Epithelial cell of prostate (primary cell): ENCODE data around the gene FOSB.
"Not testable (repeated sequence)": the region's sequence is repeated elsewhere in the genome, so short reads cannot be mapped to it uniquely, and the experiment has no call there.

Source experiments
- DNase-seq: peaks from one replicate; pipeline ENCODE4 v3.0.0-alpha.2; 2011; ENCODE audit warnings: low read depth, low spot score
- H3K27ac ChIP-seq: fragments of 450-650 bp; 2 replicates; pipeline ENCODE4 v1.5.1; 2017; ENCODE audit warnings: mild to moderate bottlenecking

FOSB gene

DNA sequence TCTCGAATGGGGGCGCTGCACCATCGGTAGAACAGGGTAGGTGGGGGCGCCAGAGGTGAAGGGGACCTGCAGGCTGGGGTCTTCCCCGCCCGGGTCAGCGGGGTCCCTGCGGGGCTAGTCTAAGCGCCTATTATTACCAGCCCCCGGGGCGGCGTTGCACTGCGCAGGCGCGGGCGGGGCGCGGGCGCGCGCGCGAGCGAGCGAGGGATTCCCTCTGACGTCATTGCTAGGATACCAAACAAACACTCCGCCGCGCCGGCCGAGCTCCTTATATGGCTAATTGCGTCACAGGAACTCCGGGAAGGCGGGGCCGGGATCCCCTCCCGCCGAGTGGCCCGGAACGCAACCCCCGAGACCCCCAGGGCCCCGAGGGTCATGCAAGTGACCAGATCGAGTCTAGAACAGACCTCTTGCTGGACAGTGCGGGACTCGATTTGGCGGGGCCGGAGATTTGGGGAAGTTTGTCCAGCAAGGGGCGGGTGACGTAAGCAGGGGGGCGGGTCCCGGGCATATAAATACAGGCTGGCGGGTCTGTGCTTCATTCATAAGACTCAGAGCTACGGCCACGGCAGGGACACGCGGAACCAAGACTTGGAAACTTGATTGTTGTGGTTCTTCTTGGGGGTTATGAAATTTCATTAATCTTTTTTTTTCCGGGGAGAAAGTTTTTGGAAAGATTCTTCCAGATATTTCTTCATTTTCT, at the start of gene FOSB:
FOSB (plus strand) TSS at position 541 of the 703 bp plus-strand sequence. CDS start 591 bp downstream, outside the sequence.
- peak within 1 kb of the TSS; percentile 72 for H3K27ac ChIP-seq
- DNase-seq: peak; percentile 65

DNA sequence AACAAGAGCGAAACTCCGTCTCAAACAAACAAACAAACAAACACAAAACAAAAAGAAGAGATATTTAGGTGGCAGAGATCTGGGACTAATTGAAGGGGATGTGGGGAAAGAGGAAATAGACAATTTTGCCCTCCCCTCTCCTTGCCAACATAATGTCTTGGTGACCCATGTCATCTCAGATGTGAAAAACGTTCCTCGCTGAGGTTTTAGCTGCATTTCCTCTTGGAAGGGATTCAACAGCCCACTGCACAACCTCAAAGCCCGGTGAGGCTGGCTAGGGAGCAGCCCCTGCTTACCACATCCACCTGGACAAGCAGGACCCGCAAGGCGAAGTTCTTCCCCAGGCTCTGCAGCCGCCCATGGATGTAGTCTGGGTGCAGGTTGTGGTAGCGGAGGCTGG, 49.0 kb upstream of the FOSB start:
- DNase-seq: no peak
- H3K27ac ChIP-seq: no peak overlapping the region

DNA sequence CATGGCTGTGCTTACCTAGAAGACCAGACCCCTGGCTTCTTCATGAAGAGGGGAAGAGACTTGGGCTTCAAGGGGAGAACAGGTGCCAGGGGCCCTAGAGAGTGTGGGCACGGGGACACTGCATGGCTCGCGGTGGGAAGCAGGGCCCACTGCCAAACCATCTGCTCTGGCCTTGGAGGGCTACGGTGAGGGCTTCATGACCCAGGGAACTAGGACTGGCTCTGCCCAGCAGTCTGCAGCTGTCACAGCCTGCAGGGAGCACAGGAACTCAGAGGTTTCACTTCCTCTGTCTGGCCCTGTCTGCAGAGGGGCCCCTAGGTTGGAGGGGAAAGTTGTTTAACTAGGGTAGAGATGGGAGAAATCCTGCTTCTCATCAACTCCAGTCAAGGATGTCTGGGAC, 48.4 kb upstream of the FOSB start:
- DNase-seq: no peak
- H3K27ac ChIP-seq: no peak overlapping the region

GRCh38 chr19:45419895-45420294, 47.9 kb upstream of the FOSB start:
- DNase-seq: no peak
- H3K27ac ChIP-seq: peak overlapping the region; percentile 100

GRCh38 chr19:45420356-45420755, 47.4 kb upstream of the FOSB start:
- DNase-seq: no peak
- peak overlapping the region; percentile 100 for H3K27ac ChIP-seq

GRCh38 chr19:45420871-45421270, 46.9 kb upstream of the FOSB start:
- no peak for DNase-seq
- peak overlapping the region; percentile 100 for H3K27ac ChIP-seq

GRCh38 chr19:45421947-45422498, 45.8 kb upstream of the FOSB start:
- no peak for DNase-seq
- H3K27ac ChIP-seq: peak overlapping the region; percentile 100

GRCh38 chr19:45423033-45423588, 44.7 kb upstream of the FOSB start:
- H3K27ac ChIP-seq: peak overlapping the region; percentile 100
- no peak for DNase-seq

- peak; percentile 90 for DNase-seq
- peak within 1 kb of the TSS; percentile 100 for H3K27ac ChIP-seq
These were observed 44.1 kb upstream of the FOSB start, which contains the start of gene ERCC1 for GRCh38 chr19:45423589-45424190. Gene ERCC1, minus strand, starts transcription at chr19:45423917. Its CDS starts 543 bp downstream, at chr19:45423374.

GRCh38 chr19:45424191-45425058, 43.4 kb upstream of the FOSB start:
- peak; percentile 94 for DNase-seq
- peak overlapping the region; percentile 100 for H3K27ac ChIP-seq

DNA sequence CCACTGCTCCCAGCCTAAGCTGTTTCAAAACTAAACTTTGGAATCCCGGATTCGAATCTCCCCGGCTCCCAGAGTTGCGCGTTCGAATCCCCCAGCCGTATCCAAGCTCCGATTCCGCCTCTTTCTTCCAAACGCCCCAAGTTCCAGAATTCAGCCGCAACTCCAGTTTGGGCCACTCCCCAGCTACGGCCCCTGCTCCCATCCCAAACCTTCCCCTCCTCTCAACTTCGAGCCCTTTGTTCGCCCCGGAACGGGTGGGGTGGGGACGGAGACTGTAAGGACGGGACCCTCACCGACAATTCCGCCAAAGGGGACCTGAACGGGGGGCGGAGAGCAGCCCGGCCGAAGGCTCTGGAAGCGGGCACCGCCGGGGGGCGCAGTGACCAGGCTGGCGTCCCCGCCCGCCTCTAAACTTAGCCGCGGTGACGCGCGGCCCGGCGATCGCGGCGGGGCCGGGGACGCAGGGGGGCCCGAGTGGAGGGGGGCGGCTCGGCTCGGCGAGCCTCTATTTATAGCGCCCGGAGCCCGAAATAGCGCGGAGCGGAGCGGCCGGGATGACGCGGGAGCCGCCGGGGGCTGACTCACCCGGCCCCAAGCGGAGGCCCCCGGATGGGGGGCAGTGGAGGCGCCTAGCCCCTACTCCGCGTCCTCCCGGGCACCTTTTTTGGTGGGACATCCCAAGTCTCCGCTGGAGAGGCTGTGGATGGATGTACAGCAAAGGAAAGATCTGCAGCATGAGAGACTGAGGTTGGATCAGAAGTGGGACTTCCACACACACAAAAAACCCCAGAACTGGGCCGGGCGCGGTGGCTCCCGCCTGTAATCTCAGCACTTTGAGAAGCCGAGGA, 39.2 kb upstream of the FOSB start:
- no peak for DNase-seq
- peak overlapping the region; percentile 100 for H3K27ac ChIP-seq

GRCh38 chr19:45429896-45430295, 37.9 kb upstream of the FOSB start:
- H3K27ac ChIP-seq: peak overlapping the region; percentile 100
- DNase-seq: not testable (repeated sequence)

- H3K27ac ChIP-seq, DNase-seq: not testable (repeated sequence)
These were observed 36.8 kb upstream of the FOSB start for GRCh38 chr19:45431008-45431407.

DNA sequence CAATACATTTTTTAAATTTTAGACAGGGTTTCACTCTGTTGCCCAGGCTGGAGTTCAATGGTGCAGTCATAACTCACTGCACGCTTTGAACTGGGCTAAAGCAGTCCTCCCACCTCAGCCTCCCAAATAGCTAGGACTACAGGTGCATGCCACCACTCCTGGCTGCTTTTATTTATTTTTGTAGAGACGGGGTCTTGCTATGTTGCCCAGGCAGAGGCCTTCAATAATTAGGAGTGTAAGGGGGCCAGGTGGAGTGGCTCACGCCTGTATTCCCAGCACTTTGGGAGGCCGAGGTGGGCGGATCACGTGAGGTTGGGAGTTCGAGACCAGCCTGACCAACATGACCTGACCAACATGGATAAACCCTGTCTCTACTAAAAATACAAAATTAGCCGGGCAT, 35.3 kb upstream of the FOSB start:
- H3K27ac ChIP-seq: not testable (repeated sequence)

DNA sequence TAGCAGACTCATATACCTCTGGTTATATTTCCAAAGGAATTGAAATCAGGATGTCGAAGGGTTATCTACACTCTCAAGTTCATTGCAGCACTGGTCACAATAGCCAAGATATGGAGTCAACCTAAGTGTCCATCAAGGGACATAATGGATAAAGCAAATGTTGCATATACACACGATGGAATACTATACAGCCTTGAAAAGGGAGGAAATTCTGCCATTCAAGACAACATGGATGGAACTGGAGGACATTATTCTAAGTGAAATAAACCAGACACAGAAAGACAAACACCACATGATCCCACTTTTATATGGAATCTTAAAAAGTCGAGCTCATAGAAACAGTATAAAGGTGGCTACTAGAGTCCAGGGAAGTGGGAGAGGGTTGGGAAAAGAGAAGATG, 30.5 kb upstream of the FOSB start:
- no peak overlapping the region for H3K27ac ChIP-seq
- DNase-seq: no peak

More for the DNA sequence above, 35.3 kb upstream of the FOSB start:
- DNase-seq: not testable (repeated sequence)

DNA sequence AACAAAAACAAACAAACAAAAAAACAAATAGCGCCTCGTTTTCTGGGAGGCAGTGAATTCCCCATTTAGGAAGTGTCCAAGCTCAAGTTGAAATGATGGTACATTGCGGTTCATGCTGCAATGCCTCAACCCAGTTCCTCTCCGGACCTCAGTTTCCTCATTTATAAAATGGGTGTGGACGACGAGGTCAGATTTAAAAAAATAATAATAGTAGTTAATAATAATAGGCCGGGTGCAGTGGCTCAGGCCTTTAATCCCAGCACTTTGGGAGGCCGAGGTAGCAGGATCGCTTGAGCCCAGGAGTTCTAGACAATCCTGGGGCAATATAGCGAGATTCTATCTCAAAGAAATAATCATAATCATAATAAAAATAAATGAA, 28.6 kb upstream of the FOSB start:
- H3K27ac ChIP-seq: peak overlapping the region; percentile 68
- DNase-seq: no peak

DNA sequence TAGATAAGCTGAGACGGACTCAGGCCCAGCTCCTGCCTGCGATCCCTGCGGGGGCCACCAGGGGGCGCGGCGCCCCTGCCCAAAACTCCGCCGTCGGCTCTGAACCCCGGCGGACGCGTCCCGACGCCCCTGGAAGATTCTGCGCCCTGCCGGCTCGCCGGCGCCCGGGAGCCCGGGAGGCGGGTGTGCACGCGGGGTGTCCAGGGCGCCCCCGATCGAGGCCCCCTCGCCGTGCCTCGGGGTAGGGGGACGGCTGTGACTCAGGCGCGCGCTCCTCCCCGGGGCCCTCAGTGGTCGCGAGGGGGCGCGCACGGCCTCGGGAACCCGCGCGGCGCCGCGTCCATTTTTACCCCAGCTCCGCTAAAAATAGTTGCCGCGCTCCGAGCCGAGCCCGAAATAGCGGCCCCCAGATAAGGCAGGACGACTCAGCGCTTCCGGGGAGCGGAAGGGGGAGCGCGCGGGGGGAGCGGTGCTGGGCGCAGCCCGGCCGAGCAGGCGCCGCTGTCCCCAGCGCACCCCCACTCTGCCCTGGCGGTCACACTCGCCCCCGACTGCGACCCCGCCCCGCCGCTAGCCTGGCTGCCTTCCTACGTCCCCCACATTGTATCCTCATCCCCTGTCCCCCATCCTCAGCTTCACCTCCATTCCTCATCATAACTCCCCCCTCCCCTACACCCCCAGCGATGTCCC, 28.1 kb upstream of the FOSB start:
- H3K27ac ChIP-seq: peak overlapping the region; percentile 68
- DNase-seq: no peak

DNA sequence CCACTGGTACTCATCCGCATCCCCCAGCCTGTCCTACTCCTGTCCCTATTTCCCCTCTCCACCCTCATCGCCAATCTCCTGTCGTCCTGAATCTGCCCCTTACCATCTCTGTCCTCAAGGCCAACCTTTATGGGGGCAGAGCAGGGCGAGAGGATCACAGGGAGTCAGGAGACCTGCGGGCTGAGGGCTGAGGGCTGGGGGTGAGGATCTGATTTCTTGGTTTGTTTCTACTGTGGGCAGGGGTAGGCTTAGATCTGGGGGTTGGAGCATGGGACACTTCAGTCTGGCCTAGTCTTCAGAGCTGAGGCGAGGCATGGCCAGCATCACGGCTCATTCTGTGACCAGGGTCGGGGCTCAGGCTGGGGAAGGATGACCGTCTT, 27.5 kb upstream of the FOSB start:
- peak overlapping the region; percentile 68 for H3K27ac ChIP-seq

More for the DNA sequence above, 27.5 kb upstream of the FOSB start:
- no peak for DNase-seq
